ENCODE results near the gene XIAP.
"Not testable (repeated sequence)": the region's sequence is repeated elsewhere in the genome, so short reads cannot be mapped to it uniquely, and the experiment has no call there.

XIAP gene

DNA sequence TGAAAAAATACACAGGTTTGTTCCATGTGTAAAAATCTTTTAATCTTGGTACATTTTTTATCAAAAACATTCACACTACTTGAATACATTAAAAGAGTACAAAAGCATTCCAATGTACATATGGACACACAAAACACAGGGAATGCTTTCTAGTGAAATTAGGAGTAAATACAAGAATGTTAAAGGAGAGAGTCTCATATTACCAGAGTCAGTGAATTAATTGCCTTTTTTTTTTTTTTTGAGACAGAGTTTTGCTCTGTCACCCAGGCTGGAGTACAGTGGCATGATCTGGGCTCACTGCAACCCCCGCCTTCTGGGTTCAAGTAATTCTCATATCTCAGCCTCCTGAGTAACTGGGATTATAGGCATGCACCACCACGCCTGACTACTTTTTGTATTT lies 17.0 kb downstream of the XIAP start:
- no peak for DNase-seq

- no peak for DNase-seq
Observed at GRCh38 chrX:123878252-123878721, 18.4 kb downstream of the XIAP start.

DNA sequence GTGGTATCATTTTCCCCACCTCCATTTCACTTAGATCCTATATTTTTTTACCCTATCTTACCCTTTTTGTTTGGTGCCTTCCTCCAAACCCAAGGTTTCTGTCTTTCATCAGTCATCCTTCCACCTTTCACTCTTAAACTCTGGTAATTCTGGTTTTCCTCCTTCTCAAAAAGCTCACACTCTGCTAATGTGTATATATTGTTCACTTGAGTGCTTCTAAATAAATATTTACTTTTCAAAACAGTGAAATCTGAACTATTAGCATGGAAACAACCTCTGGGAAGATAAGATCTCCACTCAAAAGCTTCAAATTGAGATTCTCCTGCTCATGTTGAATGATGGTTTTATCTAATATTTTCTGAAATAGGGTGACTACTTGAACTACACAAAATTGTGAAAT lies 21.5 kb downstream of the XIAP start:
- no peak for DNase-seq

- DNase-seq = no peak
Observed at GRCh38 chrX:123882391-123882790, 22.5 kb downstream of the XIAP start.

DNA sequence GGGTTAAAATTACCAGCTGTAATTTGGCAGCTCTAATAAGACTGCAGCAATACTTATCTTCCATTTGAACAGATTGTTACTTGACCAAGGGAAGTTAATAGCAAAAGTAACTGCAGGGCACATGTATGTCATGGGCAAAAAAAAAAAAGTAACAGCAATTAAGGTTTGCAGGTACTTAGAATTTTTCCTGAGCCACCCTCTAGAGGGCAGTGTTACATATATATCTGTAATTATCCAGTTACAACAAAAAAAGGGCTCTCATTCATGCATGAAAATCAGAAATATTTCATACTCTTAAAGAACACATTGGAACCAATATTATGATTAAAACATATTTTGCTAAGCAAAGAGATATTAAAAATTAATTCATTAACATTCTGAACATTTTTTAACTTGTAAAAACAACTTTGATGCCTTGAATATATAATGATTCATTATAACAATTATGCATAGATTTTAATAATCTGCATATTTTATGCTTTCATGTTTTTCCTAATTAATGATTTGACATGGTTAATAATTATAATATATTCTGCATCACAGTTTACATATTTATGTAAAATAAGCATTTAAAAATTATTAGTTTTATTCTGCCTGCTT lies 25.1 kb downstream of the XIAP start:
- DNase-seq = peak in 1 of 2 donors; percentile 35

GRCh38 chrX:123899701-123900100 lies 39.8 kb downstream of the XIAP start:
- DNase-seq = no peak

- not testable (repeated sequence) for DNase-seq
Observed at GRCh38 chrX:123903261-123903660, 43.4 kb downstream of the XIAP start.

GRCh38 chrX:123905332-123905731 lies 45.5 kb downstream of the XIAP start:
- DNase-seq = no peak

DNA sequence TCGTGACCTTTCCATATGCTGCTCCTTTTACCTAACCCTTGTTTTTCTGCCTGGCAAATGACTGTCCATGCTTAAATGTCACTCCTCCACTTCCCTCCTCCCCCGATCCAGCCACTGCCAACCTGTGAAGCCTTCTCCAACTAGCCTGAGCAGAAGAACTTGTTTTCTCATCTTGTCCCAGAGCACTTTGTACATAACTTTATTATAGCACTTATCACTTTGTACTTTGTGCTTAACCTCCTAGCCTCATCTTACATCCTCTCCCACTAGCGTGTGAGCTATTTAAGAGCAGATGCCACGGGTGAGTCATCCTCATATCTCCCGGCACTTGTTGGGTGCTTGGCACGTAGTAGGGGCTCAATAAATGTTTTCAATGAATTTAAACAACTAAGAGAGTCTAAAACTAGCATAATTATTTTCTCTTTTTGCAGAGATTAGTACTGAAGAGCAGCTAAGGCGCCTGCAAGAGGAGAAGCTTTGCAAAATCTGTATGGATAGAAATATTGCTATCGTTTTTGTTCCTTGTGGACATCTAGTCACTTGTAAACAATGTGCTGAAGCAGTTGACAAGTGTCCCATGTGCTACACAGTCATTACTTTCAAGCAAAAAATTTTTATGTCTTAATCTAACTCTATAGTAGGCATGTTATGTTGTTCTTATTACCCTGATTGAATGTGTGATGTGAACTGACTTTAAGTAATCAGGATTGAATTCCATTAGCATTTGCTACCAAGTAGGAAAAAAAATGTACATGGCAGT lies 46.9 kb downstream of the XIAP start:
- DNase-seq = no peak

- no peak for DNase-seq
Observed at GRCh38 chrX:123909523-123909922, 49.7 kb downstream of the XIAP start.

GRCh38 chrX:123917069-123917468 lies 57.2 kb downstream of the XIAP start:
- DNase-seq = no peak

GRCh38 chrX:123918106-123918721 lies 58.4 kb downstream of the XIAP start:
- no peak for DNase-seq

DNA sequence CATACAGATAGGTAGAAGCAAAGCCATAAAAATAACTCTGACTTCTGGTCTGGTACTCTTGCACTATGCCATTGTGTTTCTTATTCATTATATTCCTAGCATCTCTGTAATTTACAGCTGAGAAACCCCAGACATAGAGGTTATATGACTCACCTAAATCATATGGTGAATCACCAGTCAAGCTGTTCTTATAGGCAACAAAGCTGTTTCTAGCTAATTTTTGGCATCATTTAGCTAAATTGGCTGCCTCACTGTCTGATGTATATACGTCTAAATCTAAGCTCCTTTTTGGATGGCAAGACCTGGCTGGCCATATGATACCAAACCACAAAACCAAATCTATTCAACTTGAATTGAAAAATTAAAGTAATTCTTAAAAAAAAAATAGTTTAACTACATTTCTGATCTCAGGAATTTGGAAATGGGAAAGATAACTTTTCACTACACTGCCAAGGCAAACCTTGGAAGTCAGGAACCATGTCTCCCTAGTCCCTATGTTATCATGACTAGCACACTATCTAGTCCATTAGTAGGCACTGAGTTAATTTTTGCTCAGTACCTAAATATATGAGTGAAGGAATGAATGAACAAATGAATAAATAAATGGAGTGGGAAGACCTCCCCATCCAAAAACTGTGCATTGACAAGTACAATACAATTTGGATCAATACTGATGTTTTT lies 60.4 kb downstream of the XIAP start:
- no peak for DNase-seq

- DNase-seq = no peak
Observed at GRCh38 chrX:123923211-123923610, 63.4 kb downstream of the XIAP start.

DNA sequence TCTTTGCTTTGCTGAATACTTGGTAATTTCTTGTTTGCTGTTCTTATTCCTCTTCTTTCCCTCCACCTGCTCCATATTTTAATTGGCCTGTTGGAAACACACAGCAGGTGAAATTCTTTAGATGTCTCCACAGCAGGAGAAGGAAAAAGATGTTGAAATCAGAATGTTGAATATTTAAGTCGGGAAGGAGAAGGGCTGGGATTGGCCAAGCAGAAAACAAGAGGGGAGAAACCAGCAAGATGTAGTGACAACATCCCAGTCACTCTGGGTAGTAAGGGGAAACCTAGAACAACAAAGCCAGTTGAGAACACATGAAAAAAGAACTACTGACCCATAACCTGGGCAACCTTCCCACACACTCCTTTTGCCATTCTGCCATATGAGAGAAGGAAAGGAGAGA lies 64.3 kb downstream of the XIAP start:
- no peak for DNase-seq

GRCh38 chrX:123927845-123928244 lies 68.0 kb downstream of the XIAP start:
- DNase-seq = no peak

DNA sequence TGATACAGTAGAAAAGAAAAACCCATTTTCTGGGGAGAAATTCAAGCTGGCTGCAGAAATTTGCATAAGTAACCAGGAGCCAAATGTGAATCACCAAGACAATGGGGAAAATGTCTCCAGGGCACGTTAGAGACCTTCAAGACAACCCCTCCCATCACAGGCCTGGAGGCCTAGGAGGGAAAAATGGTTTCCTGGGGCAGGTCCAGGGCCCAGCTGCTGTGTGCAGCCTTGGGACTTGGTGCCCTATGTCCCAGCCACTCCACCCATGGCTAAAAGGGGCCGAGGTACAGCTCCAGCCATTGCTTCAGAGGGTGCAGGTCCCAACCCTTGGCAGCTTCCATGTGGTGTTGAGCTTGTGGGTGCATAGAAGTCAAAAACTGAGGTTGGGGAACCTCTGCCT lies 72.2 kb downstream of the XIAP start:
- not testable (repeated sequence) for DNase-seq

GRCh38 chrX:123943074-123943473 lies 83.2 kb downstream of the XIAP start:
- no peak for DNase-seq

DNA sequence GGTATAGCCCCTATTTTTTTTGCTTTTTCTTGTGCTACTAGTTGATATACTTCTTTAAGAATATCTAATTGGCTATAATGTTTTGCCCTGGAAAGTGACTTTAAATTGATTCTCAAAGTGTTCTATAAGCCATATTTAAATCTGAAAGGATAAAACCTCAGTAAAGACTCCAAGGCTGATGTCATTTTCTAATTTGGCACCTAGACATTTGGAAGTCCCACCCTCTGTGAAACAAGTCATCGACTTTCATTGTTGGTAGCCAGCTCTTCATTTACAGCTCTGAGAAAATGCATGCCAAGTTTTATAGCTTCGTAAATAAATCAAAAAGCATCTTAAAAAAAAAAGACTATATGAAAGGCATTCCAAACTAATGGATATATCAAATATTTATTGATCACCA lies 83.6 kb downstream of the XIAP start:
- DNase-seq = no peak

DNA sequence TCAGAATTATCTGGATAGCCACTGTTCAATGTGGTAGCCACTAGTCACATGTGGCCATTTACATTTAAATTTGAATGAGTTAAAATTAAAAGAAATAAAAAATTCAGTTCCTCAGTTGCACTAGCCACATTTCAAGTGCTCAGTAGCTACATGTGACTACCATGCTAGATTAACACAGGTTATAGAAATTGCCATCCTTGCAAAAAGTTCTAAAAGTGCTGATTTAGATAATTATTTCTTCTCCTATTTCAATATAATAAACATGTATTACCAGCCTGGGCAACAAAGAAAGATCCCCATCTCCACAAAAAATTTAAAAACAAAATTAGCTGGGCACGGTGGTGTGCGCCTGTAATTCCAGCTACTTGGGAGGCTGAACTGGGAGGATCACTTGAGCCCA lies 90.0 kb downstream of the XIAP start:
- DNase-seq = no peak

DNA sequence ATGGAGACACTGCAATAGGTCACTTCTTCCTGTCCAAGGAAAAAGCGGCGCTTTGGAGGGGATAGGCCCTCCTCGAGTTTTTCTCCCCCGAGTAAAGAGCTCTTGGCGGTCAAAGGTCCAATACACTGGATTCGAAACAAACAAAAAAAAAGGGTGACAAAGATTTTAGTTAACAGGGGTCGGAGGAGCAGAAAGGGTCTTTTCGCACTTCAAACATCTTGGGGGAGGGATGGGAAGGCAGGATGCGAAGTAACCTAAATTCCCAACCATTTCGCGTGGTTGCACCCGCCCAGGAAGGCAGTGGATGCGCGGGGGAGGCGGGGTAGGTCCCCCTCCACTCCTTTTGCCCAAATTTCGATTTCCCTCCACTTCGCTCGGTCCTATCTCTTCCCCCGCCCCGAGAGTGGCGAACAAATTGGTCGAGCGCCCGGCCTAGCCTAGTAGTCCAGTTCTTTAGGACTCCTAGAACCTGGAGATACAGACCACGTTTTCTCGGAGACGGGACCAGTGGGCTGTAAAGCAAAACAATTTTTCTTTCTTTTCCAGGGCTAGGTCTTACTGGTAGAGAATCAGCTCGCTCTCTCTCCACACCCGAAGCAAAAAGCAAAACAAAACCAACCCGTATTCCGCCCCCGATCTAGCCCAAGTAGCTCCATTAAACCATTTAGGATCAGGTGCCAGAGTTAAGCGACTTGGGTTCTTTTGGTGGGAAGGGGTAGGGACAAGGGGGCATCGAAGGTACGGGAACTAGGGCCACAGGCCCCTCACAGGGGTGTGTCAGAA lies 99.6 kb downstream of the XIAP start:
- peak in 1 of 2 donors; percentile 5 for DNase-seq

- no peak for DNase-seq
Observed at GRCh38 chrX:123960956-123961267, 101.1 kb downstream of the XIAP start.

All from activated CD4-positive, alpha-beta T cell treated with anti-CD3 and anti-CD28 coated beads for 4 hours (primary cell).